Head of caudate nucleus (tissue), 42 donors: ENCODE measurements around the gene ARHGEF18.
"Not testable (repeated sequence)": the region's sequence is repeated elsewhere in the genome, so short reads cannot be mapped to it uniquely, and the experiment has no call there.

Source experiments
- DNase-seq, 42 donors: peaks; one replicate each; pipeline versions ENCODE4 v3.0.0 to v3.0.0-alpha.2; 2020 to 2021; ENCODE audit warnings: mixed read lengths in 7 of 42
- intact Hi-C: fragments of 100-400 bp; cut with DNase I; formaldehyde crosslinking; loops from one replicate; pipeline ENCODE4 v1.15.0; 2022

ARHGEF18 gene

GRCh38 chr19:7348587-7349230, at the start of gene ARHGEF18:
Gene ARHGEF18 (plus strand): TSS chr19:7348937. CDS start chr19:7362891, 13,954 bp downstream.
- DNase-seq = peak in 7 of 42 donors; percentile 7 to 42 (median 21)
- intact Hi-C loops = no loop called here

GRCh38 chr19:7301525-7301924, 47.2 kb upstream of the ARHGEF18 start:
- DNase-seq = no peak
- intact Hi-C loops = no loop called here

- no peak for DNase-seq
- intact Hi-C loops = no loop called here
These were observed 45.3 kb upstream of the ARHGEF18 start for GRCh38 chr19:7303470-7303869.

GRCh38 chr19:7304200-7304599, 44.5 kb upstream of the ARHGEF18 start:
- DNase-seq = no peak
- intact Hi-C loops = no loop called here

GRCh38 chr19:7307590-7308218, 41.0 kb upstream of the ARHGEF18 start:
- DNase-seq = peak in 1 of 42 donors; percentile 7
- intact Hi-C loops = no loop called here

- DNase-seq, intact Hi-C loops: not testable (repeated sequence)
These were observed 40.4 kb upstream of the ARHGEF18 start for GRCh38 chr19:7308327-7308726.

GRCh38 chr19:7311911-7312310, 36.8 kb upstream of the ARHGEF18 start:
- peak in 2 of 42 donors; percentile 19 to 27 for DNase-seq
- intact Hi-C loops = no loop called here

- intact Hi-C loops = no loop called here
- DNase-seq = peak in 2 of 42 donors; percentile 15 to 27
These were observed 35.9 kb upstream of the ARHGEF18 start for GRCh38 chr19:7312816-7313215.

- intact Hi-C loops = no loop called here
These were observed 30.6 kb upstream of the ARHGEF18 start for GRCh38 chr19:7318176-7318575.

GRCh38 chr19:7326105-7326877, 22.4 kb upstream of the ARHGEF18 start:
- intact Hi-C loops = no loop called here
- peak in 1 of 42 donors; percentile 13 for DNase-seq

More at GRCh38 chr19:7318176-7318575, 30.6 kb upstream of the ARHGEF18 start:
- no peak for DNase-seq

GRCh38 chr19:7327802-7328201, 20.9 kb upstream of the ARHGEF18 start:
- DNase-seq = no peak

GRCh38 chr19:7328647-7329046, 20.1 kb upstream of the ARHGEF18 start:
- intact Hi-C loops = no loop called here
- DNase-seq = no peak

More at GRCh38 chr19:7327802-7328201, 20.9 kb upstream of the ARHGEF18 start:
- intact Hi-C loops = no loop called here

GRCh38 chr19:7331446-7331845, 17.3 kb upstream of the ARHGEF18 start:
- intact Hi-C loops = no loop called here
- no peak for DNase-seq

GRCh38 chr19:7333198-7334118, 15.3 kb upstream of the ARHGEF18 start:
- intact Hi-C loops = no loop called here
- no peak for DNase-seq

- no peak for DNase-seq
- intact Hi-C loops = no loop called here
These were observed 12.3 kb upstream of the ARHGEF18 start for GRCh38 chr19:7336321-7336973.

- intact Hi-C loops = no loop called here
- DNase-seq = peak in 21 of 42 donors; percentile 8 to 64 (median 29)
These were observed 11.2 kb upstream of the ARHGEF18 start for GRCh38 chr19:7337380-7338194.
